A549 (cell line): ENCODE data around the gene CATSPERE.

Experiments
- CTCF ChIP-seq: fragments of >200 bp; sonication (Bioruptor Twin); formaldehyde crosslinking; IDR thresholded peaks from 3 replicates; pipeline ENCODE4 v1.5.1; 2016
- MAZ ChIP-seq: fragments of 150-350 bp; IDR thresholded peaks from 2 replicates; pipeline ENCODE4 v1.6.1; 2014; ENCODE audit warnings: antibody characterized with exemption, low read depth, low read length, borderline replicate concordance
- POLR2A ChIP-seq: IDR thresholded peaks from 2 replicates; pipeline ENCODE4 v1.6.1; 2012; ENCODE audit warnings: mild to moderate bottlenecking, low read length
- RAD21 ChIP-seq, 2 experiments: fragments of >200 bp in 1 of 2; sonication (Bioruptor Twin) in 1 of 2; formaldehyde crosslinking in 1 of 2; IDR thresholded peaks in 1 of 2; conservative IDR thresholded peaks in 1 of 2; 2 replicates in 1 of 2; 3 replicates in 1 of 2; pipeline ENCODE4 v1.6.1; 2012 to 2018; ENCODE audit warnings: inconsistent platforms in 1 of 2

- no peak for TF ChIP-seq RAD21 (conservative IDR thresholded peaks at IDR 0.05 in 1 of 2, IDR thresholded peaks at IDR 0.05 in 1 of 2)
- no peak for TF ChIP-seq CTCF
- no peak for TF ChIP-seq POLR2A
- TF ChIP-seq MAZ = no peak
These were observed 24.0 kb upstream of the CATSPERE start for GRCh38 chr1:244437086-244437468.
